AG20443 (cell line): ENCODE results near the gene CSRNP2.

Source experiments
- DNase-seq: peaks from one replicate; pipeline ENCODE4 v3.0.0; 2012; ENCODE audit warnings: low spot score, mixed read lengths

CSRNP2 gene

GRCh38 chr12:51077930-51078329, 5.5 kb downstream of the CSRNP2 start:
- DNase-seq: peak; percentile 71

- no peak for DNase-seq
Measured at GRCh38 chr12:51076236-51076930, 7.0 kb downstream of the CSRNP2 start.

DNA sequence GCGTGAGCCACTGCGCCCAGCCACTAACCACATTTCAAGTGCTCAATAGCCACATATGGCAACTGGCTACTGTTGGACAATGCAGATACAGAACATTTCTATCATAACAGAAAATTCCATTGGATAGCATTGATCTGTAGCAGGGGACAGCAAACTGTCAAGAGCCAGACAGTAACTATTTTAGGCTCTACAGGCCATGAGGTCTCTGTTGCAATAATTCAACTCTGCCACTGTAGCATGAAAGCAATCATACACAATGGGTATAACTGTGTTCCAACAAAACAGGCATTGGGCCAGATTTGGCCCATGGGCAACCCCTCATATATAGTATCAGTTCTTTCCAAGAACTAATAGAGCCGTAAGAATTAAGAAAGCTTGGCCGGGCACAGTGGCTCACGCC, 8.0 kb downstream of the CSRNP2 start:
- DNase-seq: no peak

- DNase-seq: no peak
Measured at GRCh38 chr12:51071663-51072062, 11.7 kb downstream of the CSRNP2 start.

GRCh38 chr12:51070004-51070403, 13.4 kb downstream of the CSRNP2 start:
- no peak for DNase-seq

DNA sequence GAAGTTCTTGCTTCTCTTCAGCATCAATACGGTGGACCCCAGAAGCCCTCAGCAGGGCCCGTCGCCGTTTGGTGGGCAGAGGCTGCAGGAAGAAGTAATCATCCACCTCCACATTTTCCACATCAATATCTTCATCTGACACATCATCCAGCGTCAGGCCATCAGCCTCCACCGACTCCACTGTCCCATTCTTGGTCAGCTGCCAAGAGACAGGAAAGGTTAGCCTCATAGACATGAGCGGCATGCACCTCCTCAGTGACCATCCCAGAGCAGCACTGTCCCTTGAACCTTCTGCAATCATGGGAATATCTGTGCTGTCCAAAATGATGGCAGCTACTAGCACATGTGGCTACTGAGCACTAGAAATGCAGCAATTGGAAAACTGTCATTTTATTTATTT, 15.6 kb downstream of the CSRNP2 start:
- no peak for DNase-seq

GRCh38 chr12:51067229-51067628, 16.2 kb downstream of the CSRNP2 start:
- DNase-seq: no peak

GRCh38 chr12:51065530-51065929, 17.9 kb downstream of the CSRNP2 start:
- DNase-seq: no peak

GRCh38 chr12:51062631-51063397, 20.6 kb downstream of the CSRNP2 start:
- DNase-seq: no peak

GRCh38 chr12:51059086-51059485, 24.3 kb downstream of the CSRNP2 start:
- DNase-seq: no peak

GRCh38 chr12:51056242-51056641, 27.2 kb downstream of the CSRNP2 start:
- DNase-seq: peak; percentile 53

GRCh38 chr12:51055060-51055459, 28.3 kb downstream of the CSRNP2 start:
- no peak for DNase-seq

GRCh38 chr12:51051787-51052186, 31.6 kb downstream of the CSRNP2 start:
- no peak for DNase-seq

- DNase-seq: no peak
Measured at GRCh38 chr12:51049525-51049924, 33.9 kb downstream of the CSRNP2 start.

- no peak for DNase-seq
Measured at GRCh38 chr12:51048661-51049251, 34.6 kb downstream of the CSRNP2 start.

- DNase-seq: peak; percentile 96
Measured at GRCh38 chr12:51047655-51048540, 35.5 kb downstream of the CSRNP2 start, which contains the start of gene LETMD1. Gene LETMD1 (plus strand): TSS chr12:51048327. CDS start chr12:51048357, 30 bp downstream.

DNA sequence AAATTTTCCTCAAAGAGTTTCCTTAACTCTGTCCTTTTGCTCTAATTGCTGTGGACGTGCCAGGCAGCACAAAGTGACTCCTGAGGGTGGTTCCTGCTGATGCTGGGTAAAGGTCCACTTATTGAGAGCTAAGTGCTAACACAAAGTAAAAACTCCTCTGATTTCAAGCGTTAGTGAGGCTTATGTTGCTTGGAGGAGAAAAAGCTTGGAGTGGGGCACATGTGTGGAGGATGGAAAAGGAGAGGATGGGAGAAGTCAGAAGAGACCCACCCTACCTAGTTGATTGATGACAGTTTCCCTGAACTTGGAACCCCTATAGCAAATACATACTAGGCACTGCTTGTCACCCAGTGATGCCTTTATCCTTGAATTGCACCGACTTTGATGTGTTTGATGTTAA, 47.1 kb downstream of the CSRNP2 start:
- DNase-seq: no peak

- no peak for DNase-seq
Measured at GRCh38 chr12:51033457-51034089, 49.8 kb downstream of the CSRNP2 start.

DNA sequence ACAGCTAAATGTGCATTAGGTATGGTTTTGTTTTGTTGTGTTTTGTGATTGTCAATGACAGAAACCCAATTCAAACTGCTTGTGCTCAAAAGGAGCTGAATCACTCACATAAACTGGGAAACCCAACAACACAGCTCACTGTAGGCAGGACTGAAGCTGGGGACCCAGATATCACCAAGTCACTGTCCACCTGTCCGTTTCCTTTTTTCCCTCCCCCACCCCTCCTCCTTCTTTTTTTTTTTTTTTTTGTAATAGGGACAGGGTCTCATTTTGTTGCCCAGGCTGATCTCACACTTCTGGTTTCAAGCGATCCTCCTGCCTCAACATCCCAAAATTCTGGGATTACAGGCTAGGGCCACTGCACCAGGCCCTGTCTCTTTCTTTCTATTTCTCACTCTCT, 50.3 kb downstream of the CSRNP2 start:
- DNase-seq: no peak

DNA sequence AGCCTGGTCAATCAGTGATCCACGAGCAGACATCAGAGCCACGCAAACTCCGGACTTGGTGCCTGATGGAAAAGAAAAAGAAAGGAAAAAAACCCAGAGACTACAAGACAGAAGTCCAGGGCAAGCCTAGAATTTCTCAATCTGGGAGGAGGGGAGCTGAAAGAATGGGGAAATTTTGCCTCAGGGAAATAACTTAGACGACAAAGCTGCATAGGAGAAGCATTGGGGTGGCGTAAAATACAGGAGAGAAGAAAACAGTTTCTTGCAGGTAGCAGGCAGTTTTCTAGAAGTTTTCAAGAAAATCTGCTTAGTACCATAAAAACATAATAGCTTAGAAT, 54.6 kb downstream of the CSRNP2 start:
- peak; percentile 35 for DNase-seq

GRCh38 chr12:51028126-51028812, 55.1 kb downstream of the CSRNP2 start:
- DNase-seq: peak; percentile 24
